ENCODE data around the gene SRGAP3.

DNA sequence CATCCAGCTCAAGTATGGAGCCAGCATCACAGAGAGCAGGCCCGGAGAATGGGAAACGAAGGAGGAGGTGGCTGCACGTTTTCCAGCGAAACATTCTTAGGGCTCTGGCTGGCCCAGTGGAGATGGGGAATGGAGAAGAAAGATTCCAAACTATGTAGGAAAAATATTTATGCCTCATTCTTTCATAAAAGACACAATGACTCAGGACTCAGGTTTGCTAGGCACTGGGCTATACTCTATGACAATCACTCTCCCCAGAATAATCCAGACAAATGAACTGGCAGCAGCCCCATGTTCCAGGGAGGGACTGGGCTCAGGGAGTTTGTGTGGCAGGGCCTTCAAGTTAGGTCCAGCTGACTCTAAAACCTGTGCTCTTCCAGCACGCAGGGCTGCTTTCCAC lies 175.4 kb downstream of the SRGAP3 start:
- TF ChIP-seq EZH2phosphoT487 (IDR thresholded peaks at IDR 0.05; ENCODE audit: insufficient read depth, low read depth), result no peak
- TF ChIP-seq EZH2 (IDR thresholded peaks at IDR 0.05; ENCODE audit: insufficient read depth, poor library complexity, severe bottlenecking), result no peak
